HEK293 (cell line): ENCODE results near the gene NUDT4.
"Not testable (repeated sequence)": the region's sequence is repeated elsewhere in the genome, so short reads cannot be mapped to it uniquely, and the experiment has no call there.

Source experiments
- CTCF ChIA-PET: fragments of 350-600 bp; formaldehyde crosslinking; extraction: SDS; loops from one replicate; lab custom pipeline; 2021; ENCODE audit warnings: antibody characterized with exemption; lab: Yijun Ruan, JAX
- POLR2A ChIA-PET: fragments of 300-600 bp; formaldehyde crosslinking; extraction: SDS; loops from one replicate; lab custom pipeline; 2020; ENCODE audit warnings: antibody characterized with exemption, inconsistent platforms; lab: Yijun Ruan, JAX
- H3K27ac ChIP-seq: fragments of 200-500 bp; sonication (Bioruptor generic); 2 replicates; pipeline ENCODE4 v1.5.1; 2014; ENCODE audit warnings: low read depth, low read length, control low read depth, inconsistent platforms; ENCODE audit errors: extremely low read depth
- H3K36me3 ChIP-seq, 2 experiments: fragments of 200-500 bp in 1 of 2; sonication (Bioruptor generic) in 1 of 2; 1 replicate in 1 of 2; 2 replicates in 1 of 2; pipeline ENCODE4 v1.5.1; 2014 to 2017; ENCODE audit warnings: inconsistent platforms in 2 of 2, low read length in 2 of 2; ENCODE audit not compliant: control insufficient read depth in 2 of 2, insufficient read depth in 1 of 2
- H3K4me1 ChIP-seq: fragments of 200-500 bp; sonication (Bioruptor generic); 2 replicates; pipeline ENCODE4 v1.5.1; 2014; ENCODE audit warnings: mild to moderate bottlenecking, low read length, inconsistent platforms; ENCODE audit not compliant: control insufficient read depth, insufficient read depth
- H3K4me3 ChIP-seq: 2 replicates; pipeline ENCODE4 v1.5.1; 2011; ENCODE audit warnings: low read depth, mild to moderate bottlenecking, control low read depth, low read length, moderate library complexity
- H3K9me3 ChIP-seq: fragments of 200-500 bp; sonication (Bioruptor generic); 2 replicates; pipeline ENCODE4 v1.5.1; 2014; ENCODE audit warnings: low read depth, low read length, inconsistent platforms; ENCODE audit not compliant: control insufficient read depth, insufficient read depth
- MEIS1 ChIP-seq: sonication (generic); formaldehyde crosslinking; IDR thresholded peaks from 2 replicates; pipeline ENCODE4 v1.8.1; 2022; ENCODE audit warnings: missing genetic modification reagents, mild to moderate bottlenecking, borderline replicate concordance
- ZBTB6 ChIP-seq: fragments of 450-650 bp; formaldehyde crosslinking; IDR thresholded peaks from 2 replicates; pipeline ENCODE4 v1.5.1; 2017; ENCODE audit warnings: missing biosample characterization, missing genetic modification characterization
- ZNF248 ChIP-seq: fragments of 450-650 bp; formaldehyde crosslinking; IDR thresholded peaks from 2 replicates; pipeline ENCODE4 v1.5.1; 2017; ENCODE audit warnings: missing biosample characterization, missing genetic modification characterization
- ZNF350 ChIP-seq: fragments of 450-650 bp; formaldehyde crosslinking; IDR thresholded peaks from 2 replicates; pipeline ENCODE4 v1.5.0; 2017; ENCODE audit warnings: missing biosample characterization, mild to moderate bottlenecking, missing genetic modification characterization
- ZNF473 ChIP-seq: fragments of 450-650 bp; formaldehyde crosslinking; IDR thresholded peaks from 2 replicates; pipeline ENCODE4 v1.5.1; 2017; ENCODE audit warnings: missing biosample characterization, missing genetic modification characterization
- ZNF571 ChIP-seq: fragments of 450-650 bp; formaldehyde crosslinking; IDR thresholded peaks from 2 replicates; pipeline ENCODE4 v1.5.0; 2017; ENCODE audit warnings: missing biosample characterization, missing genetic modification characterization
- ZNF629 ChIP-seq: fragments of 450-650 bp; formaldehyde crosslinking; IDR thresholded peaks from 2 replicates; pipeline ENCODE4 v1.5.1; 2017; ENCODE audit warnings: missing biosample characterization, missing genetic modification characterization

Gene NUDT4

GRCh38 chr12:93408813-93409212 lies 31.1 kb downstream of the NUDT4 start:
- H3K36me3 ChIP-seq: peaks cover 4 to 38% of the 10 kb centered on the region in 2 experiments; a peak in 1 of 3 replicates
- POLR2A ChIA-PET: no interaction called here
- no peak overlapping the region for H3K4me3 ChIP-seq
- H3K27ac ChIP-seq: no peak overlapping the region
- TF ChIP-seq ZNF629: no peak
- H3K9me3 ChIP-seq: no peaks in the 10 kb centered on the region
- H3K4me1 ChIP-seq: peaks cover 4% of the 10 kb centered on the region; the same call in 1 of the 2 replicates
- CTCF ChIA-PET: interaction anchor here (0.7 to 1.6 kb wide), 3 partner anchors 11 to 757 kb away, joined by 3 to 9 read pairs (median 3); no protein-coding TSS in a partner anchor

DNA sequence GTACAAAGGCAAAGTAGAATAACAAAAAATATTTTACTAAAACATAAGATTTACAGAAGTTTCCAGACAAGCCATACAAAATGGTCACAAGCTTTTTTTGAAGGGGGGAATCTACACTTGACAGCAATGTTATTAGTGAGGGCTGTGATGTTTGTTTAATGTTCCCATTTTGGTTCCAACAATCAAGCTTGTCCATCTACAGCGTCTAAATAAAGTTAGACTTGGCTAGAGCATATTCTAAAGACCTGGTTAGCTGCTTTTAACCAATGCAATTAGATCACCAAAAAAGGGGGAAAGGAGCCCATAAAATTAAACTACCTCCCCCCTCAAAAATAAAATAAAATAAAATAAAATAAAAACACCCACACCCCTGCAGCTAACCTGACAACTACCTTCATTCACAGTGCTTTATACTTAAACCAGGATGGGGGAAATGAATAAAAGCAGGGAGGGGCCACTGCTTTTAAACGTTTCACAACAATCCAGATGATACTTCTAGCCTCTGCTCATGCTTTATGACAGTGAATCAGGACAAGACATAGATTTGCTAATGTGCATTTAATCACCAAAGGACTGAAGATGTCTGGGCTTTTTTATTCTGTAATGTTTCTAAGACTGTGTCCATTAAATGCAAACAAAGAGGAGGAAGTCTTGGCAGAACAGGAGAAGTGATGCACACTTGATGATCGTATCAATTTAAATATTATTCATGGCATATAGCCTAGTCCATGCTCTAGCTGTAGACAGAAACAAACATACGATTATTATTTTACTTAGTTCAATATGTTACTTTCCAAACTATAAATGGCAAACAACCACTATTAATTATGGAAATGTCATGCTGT lies 31.8 kb downstream of the NUDT4 start:
- peaks cover 4 to 38% of the 10 kb centered on the region in 2 experiments; a peak in 1 of 3 replicates for H3K36me3 ChIP-seq
- CTCF ChIA-PET: interaction anchor here (0.7 to 1.6 kb wide), 3 partner anchors 10 to 758 kb away, joined by 3 to 9 read pairs (median 8); no protein-coding TSS in a partner anchor
- H3K4me1 ChIP-seq, H3K4me3 ChIP-seq, H3K27ac ChIP-seq, H3K9me3 ChIP-seq, POLR2A ChIA-PET: not testable (repeated sequence)

- peaks cover 4 to 38% of the 10 kb centered on the region in 2 experiments; a peak in 1 of 3 replicates for H3K36me3 ChIP-seq
- H3K4me1 ChIP-seq, H3K9me3 ChIP-seq, POLR2A ChIA-PET, H3K4me3 ChIP-seq, H3K27ac ChIP-seq: not testable (repeated sequence)
- CTCF ChIA-PET: interaction anchor here (0.9 to 1.3 kb wide), 4 partner anchors 9 to 691 kb away, joined by 3 to 5 read pairs (median 4); no protein-coding TSS in a partner anchor
Observed at GRCh38 chr12:93411060-93411459, 33.3 kb downstream of the NUDT4 start.

GRCh38 chr12:93412396-93412795 lies 34.7 kb downstream of the NUDT4 start:
- H3K27ac ChIP-seq, H3K9me3 ChIP-seq, POLR2A ChIA-PET, H3K4me3 ChIP-seq, H3K4me1 ChIP-seq: not testable (repeated sequence)
- CTCF ChIA-PET: interaction anchor here (0.7 to 1.2 kb wide), 4 partner anchors 8 to 20 kb away, joined by 3 to 7 read pairs (median 4); no protein-coding TSS in a partner anchor
- peaks cover 4 to 34% of the 10 kb centered on the region in 2 experiments; a peak in 1 of 3 replicates for H3K36me3 ChIP-seq

DNA sequence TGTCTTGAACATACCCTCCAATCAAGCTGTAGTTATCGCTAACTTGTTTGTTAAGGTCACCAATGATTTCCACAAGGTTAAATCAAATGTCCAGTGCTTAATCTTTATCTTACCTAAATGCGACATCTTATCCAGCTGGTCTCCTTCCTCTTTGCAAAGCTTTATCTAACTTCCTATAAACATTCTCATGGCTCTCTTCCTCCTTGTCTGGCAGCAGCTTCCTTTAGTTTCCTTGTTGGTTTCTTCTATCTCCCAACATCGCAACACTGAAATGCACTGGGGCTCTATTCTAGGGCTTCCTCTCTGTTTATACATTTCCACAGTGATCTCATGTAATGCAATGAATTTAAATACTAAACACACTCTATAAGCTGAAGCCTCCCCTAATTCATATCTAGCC lies 35.3 kb downstream of the NUDT4 start:
- H3K36me3 ChIP-seq: peaks cover 4 to 28% of the 10 kb centered on the region in 2 experiments; a peak in 1 of 3 replicates
- H3K4me1 ChIP-seq: peaks cover 4% of the 10 kb centered on the region; the same call in 1 of the 2 replicates
- TF ChIP-seq MEIS1 (CRISPR knock-in tag) (no peak), ZNF248 (tag by site-specific recombination) (no peak), ZNF350 (no peak), ZNF571 (tag by site-specific recombination) (no peak), ZBTB6 (tag by site-specific recombination) (no peak), ZNF473 (no peak)
- H3K4me3 ChIP-seq: no peak overlapping the region
- POLR2A ChIA-PET: no interaction called here
- no peaks in the 10 kb centered on the region for H3K9me3 ChIP-seq
- CTCF ChIA-PET: interaction anchor here (0.6 to 1.2 kb wide), 5 partner anchors 9 to 688 kb away, joined by 3 to 7 read pairs (median 3); no protein-coding TSS in a partner anchor
- no peak overlapping the region for H3K27ac ChIP-seq
